GM19455 (cell line): ENCODE results near the gene CHMP2A.
"Not testable (repeated sequence)": the region's sequence is repeated elsewhere in the genome, so short reads cannot be mapped to it uniquely, and the experiment has no call there.

Source experiments
- ATAC-seq: cut with Tn5 transposase; IDR thresholded peaks from one replicate; pipeline ENCODE4 v1.9.1; 2021; ENCODE audit not compliant: unreplicated experiment

CHMP2A gene

DNA sequence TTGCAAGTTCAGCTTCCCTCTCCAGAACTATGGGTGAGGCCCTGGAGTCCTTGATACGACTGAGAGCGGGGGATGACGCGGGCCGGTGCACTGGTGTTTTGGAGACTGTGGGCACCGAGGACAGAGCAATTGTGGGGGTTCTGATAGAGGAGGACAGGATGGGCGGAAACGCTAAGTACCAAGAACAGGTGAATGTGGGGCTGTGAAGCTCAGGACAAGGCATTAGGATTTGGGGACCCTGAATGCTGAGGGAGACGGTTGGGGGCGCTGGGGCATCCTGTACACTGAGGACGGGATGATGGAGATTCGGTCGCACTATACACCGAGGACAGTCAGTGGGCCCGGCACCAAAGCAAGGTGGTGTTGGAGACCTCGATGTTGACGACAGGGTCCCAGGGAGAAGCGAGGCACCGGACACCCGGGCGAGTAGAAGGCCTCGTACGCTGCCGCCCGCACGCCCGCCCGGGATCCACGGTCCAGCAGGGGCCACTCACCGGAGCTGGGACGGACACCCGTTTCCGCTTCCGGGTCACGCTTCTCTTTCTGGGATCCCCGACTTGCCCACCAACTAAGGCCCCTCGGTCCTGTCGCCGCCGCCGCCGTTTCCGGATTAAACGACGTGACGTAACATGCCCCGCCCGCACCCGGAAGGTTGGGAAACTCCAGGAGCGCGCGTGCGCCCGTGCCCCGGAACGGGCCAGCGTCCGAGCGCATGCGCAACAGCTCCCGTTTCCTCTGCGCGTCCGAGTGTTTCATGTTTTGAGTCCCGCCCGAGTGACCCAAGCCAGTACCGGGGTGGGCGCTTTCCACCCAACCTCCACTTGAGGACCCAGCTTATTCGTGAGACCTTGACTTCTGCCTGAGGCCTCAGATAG lies at the start of gene CHMP2A:
CHMP2A (minus strand) TSS at position 612 of the 875 bp plus-strand sequence. CDS start 893 bp downstream, outside the sequence.
- ATAC-seq: peak; percentile 28

DNA sequence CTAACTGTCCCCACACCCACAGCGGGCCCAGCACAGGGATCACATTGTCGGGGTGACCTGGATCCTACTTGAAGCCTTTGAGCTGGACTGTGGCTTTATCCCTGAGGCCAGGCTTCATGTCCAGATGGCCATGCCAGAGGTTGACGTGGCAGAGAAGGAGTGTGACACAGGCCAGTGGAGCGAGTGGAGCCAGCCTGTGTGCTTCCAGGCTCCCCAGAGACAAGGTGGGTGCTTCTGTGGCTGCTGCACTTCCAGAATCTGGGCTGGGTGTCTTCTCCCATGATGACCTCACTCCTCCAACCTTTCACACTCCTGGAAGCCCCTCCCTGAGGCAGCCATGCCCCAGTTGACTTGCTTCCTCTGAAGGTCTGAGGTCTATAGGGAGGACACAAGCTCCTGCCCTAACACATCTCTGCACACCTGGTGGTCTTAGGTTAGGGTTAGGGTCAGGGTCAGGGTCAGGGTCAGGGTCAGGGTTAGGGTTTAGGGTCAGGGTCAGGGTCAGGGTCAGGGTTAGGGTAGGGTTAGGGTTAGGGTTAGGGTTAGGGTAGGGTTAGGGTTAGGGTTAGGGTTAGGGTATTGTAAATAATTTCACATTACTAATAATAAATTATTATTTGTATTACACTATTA lies 31.3 kb upstream of the CHMP2A start:
- ATAC-seq: no peak

GRCh38 chr19:58585442-58586132 lies 30.7 kb upstream of the CHMP2A start:
- no peak for ATAC-seq

DNA sequence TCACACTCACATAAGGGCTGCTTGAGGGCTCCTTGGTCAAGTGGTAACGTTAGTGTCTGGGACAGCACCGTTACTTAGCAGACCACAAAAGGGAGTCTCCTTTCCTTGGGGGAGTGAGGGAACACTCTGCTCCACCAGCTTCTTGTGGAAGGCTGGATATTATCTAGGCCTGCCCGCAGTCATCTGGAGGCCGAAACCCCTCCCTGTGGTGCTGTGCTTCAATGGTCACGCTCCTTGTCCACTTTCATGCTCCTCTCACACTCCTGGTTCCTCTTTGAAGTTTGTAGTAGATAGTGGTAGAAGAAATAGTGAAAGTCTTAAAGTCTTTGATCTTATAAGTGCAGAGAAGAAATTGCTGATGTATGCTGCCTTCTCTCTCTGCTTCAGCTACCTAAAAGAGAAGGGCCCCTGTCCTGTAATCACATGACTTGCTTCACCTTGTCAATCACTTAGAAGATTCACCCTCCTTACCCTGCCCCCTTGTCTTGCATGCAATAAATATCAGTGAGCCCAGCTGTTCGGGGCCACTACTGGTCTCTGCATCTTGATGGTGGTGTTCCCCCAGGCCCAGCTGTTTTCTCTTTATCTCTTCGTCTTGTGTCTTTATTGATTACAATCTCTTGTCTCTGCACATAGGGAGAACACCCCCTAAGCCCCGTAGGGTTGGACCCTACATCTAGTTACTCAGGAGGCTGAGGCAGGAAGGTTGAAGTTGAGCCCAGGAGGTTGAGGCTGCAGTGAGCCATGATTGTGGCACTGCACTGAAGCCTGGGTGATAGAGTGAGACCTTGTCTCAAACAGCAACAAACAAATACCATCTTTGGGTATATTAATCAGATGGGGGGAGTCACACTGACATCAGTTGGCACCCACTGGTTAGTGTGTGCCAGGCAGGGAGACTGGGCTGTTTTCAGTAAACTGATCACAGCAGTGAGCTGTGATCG lies 29.9 kb upstream of the CHMP2A start:
- no peak for ATAC-seq

DNA sequence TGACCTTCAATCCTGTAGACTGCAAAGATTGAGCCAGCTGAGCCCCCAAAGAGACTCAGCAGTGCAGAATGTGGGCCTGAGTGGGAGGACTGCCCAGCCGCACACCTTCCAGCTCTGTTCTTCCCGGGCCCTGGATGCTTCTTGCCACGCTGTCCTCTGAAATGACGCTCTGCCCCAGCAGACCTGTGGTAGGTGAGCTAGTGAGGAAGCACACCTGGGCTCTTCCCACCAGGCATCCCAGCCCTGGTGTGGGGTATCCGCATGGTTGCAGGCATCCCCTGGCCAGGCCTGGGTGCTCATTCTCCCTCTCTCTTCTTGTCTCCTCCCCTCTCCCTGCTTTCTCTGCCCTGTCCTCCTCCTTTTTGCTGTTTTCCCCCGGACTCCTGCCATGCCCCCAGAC lies 28.1 kb upstream of the CHMP2A start:
- no peak for ATAC-seq

DNA sequence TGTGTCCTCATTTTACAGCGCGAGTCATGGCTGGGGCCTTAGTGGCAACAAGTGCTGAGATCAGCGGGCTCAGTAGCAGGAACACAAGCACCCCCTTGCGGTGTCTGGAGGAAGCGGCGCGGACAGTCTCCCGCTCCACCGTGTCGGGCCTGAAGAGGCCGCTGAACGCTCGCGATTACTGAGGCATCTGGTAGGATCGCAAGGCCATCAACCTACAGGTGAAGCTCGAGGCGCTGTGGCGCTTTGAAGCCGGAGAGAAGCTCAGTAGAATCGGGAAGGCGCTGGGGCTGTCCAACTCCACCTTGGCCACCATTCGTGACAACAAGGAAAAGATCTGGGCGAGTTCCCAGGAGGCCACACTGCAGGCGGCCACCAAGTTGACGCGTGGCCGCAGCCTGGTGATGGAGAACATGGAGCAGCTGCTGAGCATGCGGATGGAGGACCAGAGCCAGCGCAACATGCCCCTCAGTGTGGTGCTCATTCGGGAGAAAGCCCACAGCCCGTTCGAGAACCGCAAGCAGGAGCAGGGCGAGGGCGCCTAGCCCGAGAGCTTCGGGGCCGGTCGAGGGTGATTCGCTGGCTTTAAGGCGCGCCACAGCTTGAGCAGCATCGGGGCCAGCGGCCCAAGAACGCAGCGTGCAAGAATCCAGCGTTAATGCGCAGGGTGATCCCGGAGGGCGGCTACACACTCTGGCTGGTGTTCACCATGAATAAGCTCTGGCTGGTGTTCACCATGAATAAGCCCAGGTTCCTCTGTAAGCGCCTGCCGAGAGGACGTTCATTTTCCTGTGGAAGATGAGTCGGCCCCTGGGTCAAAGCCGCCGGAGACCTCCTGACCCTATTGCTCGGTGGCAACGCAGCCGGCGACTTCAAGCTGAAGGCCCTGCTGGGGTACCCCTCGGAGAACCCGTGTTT lies 26.6 kb upstream of the CHMP2A start:
- no peak for ATAC-seq

DNA sequence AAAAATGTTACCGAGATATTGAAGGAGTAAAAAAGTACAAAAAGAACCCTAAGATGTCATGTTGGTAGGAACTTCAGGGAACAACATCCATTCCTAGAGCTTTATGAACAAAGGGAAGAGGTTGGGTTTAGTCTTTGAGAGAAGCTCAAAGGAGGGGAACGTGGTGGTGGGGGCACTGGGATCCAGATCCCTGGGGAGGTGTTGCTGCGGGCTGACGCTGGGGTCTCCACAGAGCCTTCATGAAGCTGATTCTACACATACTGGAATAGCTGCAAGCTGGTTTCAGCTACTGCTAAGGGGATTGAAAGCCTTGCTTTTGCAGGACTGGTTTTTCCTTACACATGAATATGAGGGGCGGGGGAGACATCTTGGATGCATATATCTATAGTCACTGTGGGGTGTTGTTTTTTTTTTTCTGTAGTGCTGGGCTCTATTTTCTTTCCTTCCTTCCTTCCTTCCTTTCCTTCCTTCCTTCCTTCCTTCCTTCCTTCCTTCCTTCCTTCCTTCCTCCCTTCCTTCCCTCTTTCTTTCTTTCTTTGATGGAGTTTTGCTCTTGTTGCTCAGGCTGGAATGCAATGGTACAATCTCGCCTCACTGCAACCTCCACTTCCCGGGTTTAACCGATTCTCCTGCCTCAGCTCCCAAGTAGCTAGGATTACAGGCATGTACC lies 24.7 kb upstream of the CHMP2A start:
- ATAC-seq: no peak

GRCh38 chr19:58578012-58578925 lies 23.4 kb upstream of the CHMP2A start:
- no peak for ATAC-seq

GRCh38 chr19:58577581-58577980 lies 22.7 kb upstream of the CHMP2A start:
- ATAC-seq: not testable (repeated sequence)

DNA sequence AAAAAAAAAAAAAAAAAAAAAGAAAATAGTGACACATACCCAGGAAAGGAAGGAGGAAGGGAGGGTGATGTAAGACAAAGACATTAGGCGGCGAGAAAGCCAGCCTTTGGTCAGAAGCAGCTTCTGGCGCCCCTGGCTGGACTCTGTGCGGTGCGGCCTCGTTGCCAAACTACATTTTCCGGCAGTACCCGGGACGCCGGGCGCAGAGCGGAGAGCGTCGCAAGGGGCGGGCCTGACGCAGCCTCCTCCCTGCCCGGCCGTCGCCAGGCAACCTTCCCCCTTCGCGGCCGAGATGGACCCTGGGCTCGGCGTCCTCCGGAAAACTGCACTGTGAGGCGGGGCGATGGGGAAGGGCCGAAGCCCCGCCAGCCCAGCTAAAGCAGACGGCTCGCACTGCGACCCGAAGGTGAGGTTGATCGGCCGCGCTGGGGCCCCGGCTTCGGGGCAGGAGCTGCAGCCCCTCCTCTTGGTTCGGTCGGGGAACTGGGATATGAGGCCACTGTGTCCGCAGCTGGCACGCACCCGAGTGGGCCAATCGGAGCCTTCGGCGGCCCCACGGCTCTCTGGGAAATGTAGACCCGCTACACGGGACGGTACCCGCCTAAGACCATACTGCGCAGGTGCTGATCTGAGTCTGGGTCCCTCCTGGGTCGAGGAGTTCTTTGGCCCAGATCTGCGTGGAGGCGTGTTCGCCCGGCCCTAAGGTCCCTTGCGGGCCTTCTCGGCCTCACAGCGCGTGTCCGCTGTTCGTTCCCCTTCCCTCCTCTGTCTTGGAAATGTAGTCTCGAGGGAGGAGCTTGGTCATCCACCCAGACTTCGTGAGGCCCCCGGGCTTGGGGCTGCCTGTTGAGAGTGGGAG lies 20.5 kb upstream of the CHMP2A start:
- ATAC-seq: peak; percentile 37

DNA sequence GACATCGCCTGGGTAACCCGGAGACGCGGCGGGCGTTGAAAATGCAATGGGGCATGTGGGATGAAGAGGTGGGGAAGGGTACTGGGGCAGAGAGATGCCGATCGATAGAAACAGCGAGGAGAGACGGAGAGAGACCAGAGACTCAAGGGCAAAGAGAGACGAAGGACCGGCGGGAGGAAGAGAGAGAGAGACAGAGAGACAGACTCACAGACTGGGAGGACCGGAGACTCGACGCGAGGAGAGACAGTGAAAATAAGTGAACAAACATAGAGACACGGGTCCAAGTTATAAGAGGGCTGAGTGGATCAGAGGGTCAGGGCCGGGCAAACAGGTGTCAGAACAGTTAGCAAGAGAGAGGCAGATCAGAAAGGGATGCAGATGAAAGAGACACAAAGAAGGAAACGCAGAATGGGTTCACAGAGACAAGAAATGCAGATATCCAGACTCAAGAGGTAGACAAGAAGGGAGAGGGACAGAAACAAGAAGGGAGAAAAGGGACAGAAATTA lies 18.8 kb upstream of the CHMP2A start:
- ATAC-seq: no peak

GRCh38 chr19:58572818-58573657 lies 18.1 kb upstream of the CHMP2A start, which contains the start of gene MZF1:
Gene MZF1, minus strand, starts transcription at chr19:58573335. Its CDS starts 1,946 bp downstream, at chr19:58571389.
- ATAC-seq: peak; percentile 53

DNA sequence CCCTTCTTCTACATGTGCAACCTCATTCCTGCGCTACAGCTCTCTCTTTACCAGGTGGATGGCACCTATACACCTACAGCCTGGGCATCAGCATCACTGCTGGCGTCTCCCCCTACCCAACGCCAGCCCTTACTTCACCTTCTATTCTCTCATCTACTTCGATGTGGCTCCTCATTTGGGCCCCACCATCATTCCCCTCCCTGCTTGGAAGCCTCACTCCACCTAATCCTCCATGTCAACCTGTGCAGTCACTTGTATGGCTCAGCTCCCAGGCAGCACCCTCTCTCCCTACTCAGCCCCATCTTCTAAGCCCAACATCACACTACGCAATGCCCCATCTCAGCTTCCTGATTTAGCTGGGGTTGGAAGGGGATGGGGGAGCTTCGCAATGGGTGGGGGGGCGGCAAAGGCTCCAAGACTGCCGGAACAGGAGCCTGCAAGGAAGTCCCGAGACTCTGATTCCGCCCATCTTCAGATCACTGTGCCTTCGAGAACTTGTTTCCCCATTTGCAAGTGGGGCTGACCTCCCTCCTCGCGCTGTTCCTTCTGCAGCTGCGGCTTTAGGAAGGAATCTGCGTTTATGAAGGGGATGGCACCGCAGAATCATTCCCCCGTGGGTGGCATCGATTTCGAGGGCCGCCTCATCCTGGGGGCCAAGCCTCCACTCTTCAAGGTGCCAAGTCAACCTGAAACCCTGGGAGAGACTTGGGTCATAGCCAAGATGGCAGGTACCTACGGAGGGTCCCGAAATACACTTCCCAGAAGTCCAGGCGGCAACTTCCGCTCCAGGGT lies 17.3 kb upstream of the CHMP2A start:
- ATAC-seq: no peak

GRCh38 chr19:58571575-58571947 lies 16.7 kb upstream of the CHMP2A start:
- no peak for ATAC-seq
